DOHH2 (cell line): ENCODE measurements around the gene FAM25G.

Experiments used
- H3F3A ChIP-seq: fragments of 200-600 bp; sonication (generic), shearing (Covaris generic); 2 replicates; pipeline ENCODE4 v1.6.0; 2016; ENCODE audit warnings: antibody characterized with exemption, mild to moderate bottlenecking; ENCODE audit not compliant: control insufficient read depth, insufficient read depth
- H3K27ac ChIP-seq: fragments of 200-600 bp; sonication (generic); 2 replicates; pipeline ENCODE4 v1.5.1; 2014; ENCODE audit warnings: low read depth, mild to moderate bottlenecking, low read length, moderate library complexity
- H3K27me3 ChIP-seq: fragments of 200-600 bp; sonication (generic); 2 replicates; pipeline ENCODE4 v1.6.1; 2014; ENCODE audit warnings: mild to moderate bottlenecking, low read length, mixed read lengths; ENCODE audit not compliant: control insufficient read depth
- H3K36me3 ChIP-seq: fragments of 200-600 bp; sonication (generic); 2 replicates; pipeline ENCODE4 v1.6.1; 2014; ENCODE audit warnings: mild to moderate bottlenecking, low read length, moderate library complexity, mixed read lengths; ENCODE audit not compliant: control insufficient read depth
- H3K4me1 ChIP-seq: fragments of 200-600 bp; sonication (generic); 2 replicates; pipeline ENCODE4 v1.6.1; 2014; ENCODE audit warnings: mild to moderate bottlenecking, low read length, mixed read lengths; ENCODE audit not compliant: control insufficient read depth
- H3K4me2 ChIP-seq: fragments of 200-600 bp; sonication (generic); 2 replicates; pipeline ENCODE4 v1.6.0; 2014; ENCODE audit warnings: mild to moderate bottlenecking, low read length, moderate library complexity
- H3K4me3 ChIP-seq: fragments of 200-600 bp; sonication (generic); 2 replicates; pipeline ENCODE4 v1.5.1; 2014; ENCODE audit warnings: mild to moderate bottlenecking, low read length, mixed read lengths
- H3K79me2 ChIP-seq: fragments of 200-600 bp; sonication (generic); 2 replicates; pipeline ENCODE4 v1.6.1; 2014; ENCODE audit warnings: mild to moderate bottlenecking, low read length, mixed read lengths; ENCODE audit not compliant: control insufficient read depth
- H3K9me2 ChIP-seq: fragments of 200-600 bp; sonication (generic); replicated peaks from 2 replicates; pipeline ENCODE4 v1.6.1; 2014; ENCODE audit warnings: mild to moderate bottlenecking, low read length, mixed read lengths; ENCODE audit not compliant: control insufficient read depth
- H3K9me3 ChIP-seq: fragments of 200-600 bp; sonication (generic); 2 replicates; pipeline ENCODE4 v1.6.1; 2014; ENCODE audit warnings: antibody characterized with exemption, low read length, mixed read lengths; ENCODE audit not compliant: control insufficient read depth, insufficient read depth
- H4K20me1 ChIP-seq: fragments of 200-600 bp; sonication (generic); 2 replicates; pipeline ENCODE4 v1.6.0; 2014; ENCODE audit warnings: low read depth, mild to moderate bottlenecking, antibody characterized with exemption, low read length, moderate library complexity; ENCODE audit not compliant: control insufficient read depth, insufficient read depth
- EZH2phosphoT487 ChIP-seq: fragments of 200-600 bp; sonication (generic); IDR thresholded peaks from 2 replicates; pipeline ENCODE4 v1.6.1; 2017; ENCODE audit warnings: borderline replicate concordance, mild to moderate bottlenecking, antibody characterized with exemption, low read length, moderate library complexity, mixed read lengths
- TF ChIP-seq, protein P1 (sequence below): fragments of 200-600 bp; sonication (generic); IDR thresholded peaks from one replicate; pipeline ENCODE4 v1.5.1; 2014; ENCODE audit warnings: antibody characterized with exemption, mild to moderate bottlenecking, low read depth, low read length; ENCODE audit not compliant: poor library complexity, severe bottlenecking

Gene FAM25G

DNA sequence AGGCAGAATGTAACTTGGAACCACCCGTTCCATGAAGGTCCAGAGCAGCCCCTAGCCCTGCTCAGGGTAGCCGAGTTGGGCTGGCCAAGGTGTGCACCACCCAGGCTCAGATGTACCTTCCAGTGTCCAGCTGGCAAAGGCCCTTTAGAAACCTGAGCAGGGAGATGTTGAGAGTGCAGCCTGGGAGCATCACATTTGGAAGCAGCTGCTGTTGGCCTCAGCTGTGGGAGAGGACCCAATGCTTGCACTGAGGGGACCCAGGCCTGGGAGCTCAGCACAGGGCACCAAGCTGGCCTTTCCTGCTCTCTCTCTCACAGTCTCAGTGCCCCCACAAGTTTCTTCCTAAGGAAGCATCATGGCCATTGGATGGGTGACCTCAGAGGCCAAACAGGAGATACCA is 41.1 kb downstream of the FAM25G start:
- H3K27me3 ChIP-seq = no peaks in the 10 kb centered on the region
- no peaks in the 10 kb centered on the region for H3K9me3 ChIP-seq
- no peaks in the 10 kb centered on the region for H4K20me1 ChIP-seq
- no peak for TF ChIP-seq EZH2phosphoT487
- TF ChIP-seq, protein P1, sequence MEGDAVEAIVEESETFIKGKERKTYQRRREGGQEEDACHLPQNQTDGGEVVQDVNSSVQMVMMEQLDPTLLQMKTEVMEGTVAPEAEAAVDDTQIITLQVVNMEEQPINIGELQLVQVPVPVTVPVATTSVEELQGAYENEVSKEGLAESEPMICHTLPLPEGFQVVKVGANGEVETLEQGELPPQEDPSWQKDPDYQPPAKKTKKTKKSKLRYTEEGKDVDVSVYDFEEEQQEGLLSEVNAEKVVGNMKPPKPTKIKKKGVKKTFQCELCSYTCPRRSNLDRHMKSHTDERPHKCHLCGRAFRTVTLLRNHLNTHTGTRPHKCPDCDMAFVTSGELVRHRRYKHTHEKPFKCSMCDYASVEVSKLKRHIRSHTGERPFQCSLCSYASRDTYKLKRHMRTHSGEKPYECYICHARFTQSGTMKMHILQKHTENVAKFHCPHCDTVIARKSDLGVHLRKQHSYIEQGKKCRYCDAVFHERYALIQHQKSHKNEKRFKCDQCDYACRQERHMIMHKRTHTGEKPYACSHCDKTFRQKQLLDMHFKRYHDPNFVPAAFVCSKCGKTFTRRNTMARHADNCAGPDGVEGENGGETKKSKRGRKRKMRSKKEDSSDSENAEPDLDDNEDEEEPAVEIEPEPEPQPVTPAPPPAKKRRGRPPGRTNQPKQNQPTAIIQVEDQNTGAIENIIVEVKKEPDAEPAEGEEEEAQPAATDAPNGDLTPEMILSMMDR = no peak
- H3K79me2 ChIP-seq = no peaks in the 10 kb centered on the region
- no peak overlapping the region for H3K27ac ChIP-seq
- H3K36me3 ChIP-seq = no peaks in the 10 kb centered on the region
- H3K4me3 ChIP-seq = no peak overlapping the region
- no peak overlapping the region for H3K4me2 ChIP-seq
- H3K9me2 ChIP-seq = no peaks in the 10 kb centered on the region
- H3F3A ChIP-seq = no peaks in the 10 kb centered on the region
- no peaks in the 10 kb centered on the region for H3K4me1 ChIP-seq

DNA sequence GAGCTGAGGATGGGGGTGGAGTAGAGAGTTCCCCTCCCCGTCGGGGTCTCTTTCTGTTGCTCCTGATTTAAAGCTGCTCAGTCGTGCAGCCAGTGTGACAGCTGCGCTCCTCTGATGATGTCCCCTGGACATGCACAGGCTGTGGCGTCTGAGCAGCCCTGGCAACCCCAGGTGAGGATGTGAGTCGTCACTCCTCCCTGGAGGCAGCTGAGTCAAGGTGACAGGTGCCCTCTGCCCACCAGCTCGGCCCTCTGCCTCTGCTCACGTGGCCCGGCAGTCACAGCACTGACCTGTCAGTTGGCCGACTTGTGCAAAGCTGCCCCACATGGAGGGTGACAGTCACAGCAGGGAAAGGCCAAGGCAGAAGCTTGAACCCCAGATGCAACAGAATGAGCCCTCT is 41.5 kb downstream of the FAM25G start:
- no peaks in the 10 kb centered on the region for H3K9me3 ChIP-seq
- H3K27me3 ChIP-seq = no peaks in the 10 kb centered on the region
- no peaks in the 10 kb centered on the region for H3K4me1 ChIP-seq
- H4K20me1 ChIP-seq = no peaks in the 10 kb centered on the region
- no peak overlapping the region for H3K4me3 ChIP-seq
- H3K4me2 ChIP-seq = no peak overlapping the region
- TF ChIP-seq, protein P1 = no peak
- no peak for TF ChIP-seq EZH2phosphoT487
- H3F3A ChIP-seq = no peaks in the 10 kb centered on the region
- no peaks in the 10 kb centered on the region for H3K36me3 ChIP-seq
- H3K9me2 ChIP-seq = no peaks in the 10 kb centered on the region
- no peaks in the 10 kb centered on the region for H3K79me2 ChIP-seq
- H3K27ac ChIP-seq = no peak overlapping the region

DNA sequence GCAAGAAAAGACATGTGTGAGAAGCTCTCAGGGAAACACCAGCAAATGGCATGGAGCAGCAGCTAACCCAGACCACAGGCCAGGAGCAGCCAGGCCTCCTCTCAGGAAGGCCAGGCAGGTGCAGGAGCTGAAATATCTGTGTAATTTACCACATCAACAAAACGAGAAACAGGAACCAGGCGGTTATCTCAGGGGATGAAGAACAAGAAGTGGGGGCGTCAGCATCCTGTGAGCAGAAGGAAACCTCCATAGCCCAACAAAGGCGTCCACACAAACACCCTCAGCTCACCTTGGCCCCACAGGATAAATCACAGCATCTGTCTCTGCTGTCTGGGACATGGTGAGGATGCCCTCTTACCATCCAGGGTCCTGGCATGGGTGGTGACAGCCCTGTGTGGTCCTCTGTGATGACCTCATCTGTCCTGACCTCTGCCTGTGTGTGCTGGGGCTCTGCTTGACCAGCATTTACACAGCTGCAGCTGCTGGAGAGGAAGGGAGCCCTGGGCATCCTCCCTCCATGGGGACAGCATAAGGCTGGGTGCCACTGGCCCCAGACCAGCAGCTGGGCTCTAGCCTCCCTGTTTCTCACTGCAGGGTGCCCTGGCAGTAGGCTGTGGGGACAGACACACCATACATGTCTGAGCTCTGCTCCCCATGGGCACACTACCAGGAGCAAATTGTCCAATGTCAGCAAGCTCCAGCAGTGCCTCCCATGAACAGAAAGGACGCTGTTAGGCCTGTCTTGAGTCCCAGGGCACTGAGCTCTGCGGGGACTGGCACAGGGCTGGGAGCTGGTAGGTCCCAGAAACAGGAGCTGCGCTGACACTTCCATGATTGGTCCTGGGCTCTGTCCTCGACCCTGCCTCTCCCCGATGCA is 42.2 kb downstream of the FAM25G start:
- H3K4me3 ChIP-seq = no peak overlapping the region
- H3K9me2 ChIP-seq = no peaks in the 10 kb centered on the region
- no peak overlapping the region for H3K27ac ChIP-seq
- no peak for TF ChIP-seq EZH2phosphoT487
- TF ChIP-seq, protein P1 = no peak
- no peaks in the 10 kb centered on the region for H3K79me2 ChIP-seq
- no peaks in the 10 kb centered on the region for H3K4me1 ChIP-seq
- H3K4me2 ChIP-seq = no peak overlapping the region
- no peaks in the 10 kb centered on the region for H3K9me3 ChIP-seq
- H3K36me3 ChIP-seq = no peaks in the 10 kb centered on the region
- no peaks in the 10 kb centered on the region for H3F3A ChIP-seq
- H4K20me1 ChIP-seq = no peaks in the 10 kb centered on the region
- H3K27me3 ChIP-seq = no peaks in the 10 kb centered on the region
